GM12878 (cell line): Measurements from ENCODE around the gene CTNNA3. TPM values are rescaled to one million over a fixed set of nuclear protein-coding genes. Genes with fewer than 3 reads are reported as not detected.

Experiments used
- ATAC-seq: fragments of 200-7000 bp; cut with Tn5 transposase; 3 replicates; pipeline ENCODE4 v1.9.1; 2020; ENCODE audit warnings: mild to moderate bottlenecking, moderate library complexity
- BruUV-seq: library from RNA; stranded (reverse); fragments of 400-500 nt; replicated peaks from 2 replicates; lab custom pipeline; 2021; lab: Mats Ljungman, UMichigan
- CTCF ChIA-PET: fragments of 300-600 bp; sonication (Branson Sonifier 250); formaldehyde crosslinking; extraction: SDS; loops from one replicate; lab custom pipeline; 2021; ENCODE audit warnings: inconsistent platforms; lab: Yijun Ruan, JAX
- POLR2A ChIA-PET: fragments of 350-600 bp; formaldehyde crosslinking; extraction: SDS; loops from one replicate; lab custom pipeline; 2021; ENCODE audit warnings: inconsistent platforms; lab: Charles Lee
- RAD21 ChIA-PET: fragments of 300-600 bp; sonication (Branson Sonifier 250); formaldehyde crosslinking; loops from one replicate; lab custom pipeline; 2023; ENCODE audit warnings: antibody characterized with exemption; ENCODE audit not compliant: unreplicated experiment; lab: Charles Lee
- SMC1A ChIA-PET: fragments of 300-600 bp; sonication (Branson Sonifier 250); formaldehyde crosslinking; loops from one replicate; lab custom pipeline; 2023; ENCODE audit not compliant: unreplicated experiment, uncharacterized antibody; lab: Charles Lee
- DNase-seq: peaks from one replicate; pipeline ENCODE4 v3.0.0-alpha.2; 2011; ENCODE audit warnings: low read depth, low spot score
- FAIRE-seq: peaks from 3 replicates; lab custom pipeline; 2011; peaks lifted over from hg19 to GRCh38; lab: Jason Lieb, UNC
- H2AFZ ChIP-seq: 2 replicates; pipeline ENCODE4 v1.6.0; 2011; ENCODE audit warnings: low read depth, low read length, control low read depth; ENCODE audit not compliant: control insufficient read depth
- H3K27ac ChIP-seq: 2 replicates; pipeline ENCODE4 v1.5.1; 2011; ENCODE audit warnings: control low read depth; ENCODE audit not compliant: control insufficient read depth, insufficient read depth
- H3K27me3 ChIP-seq, 2 experiments: replicated peaks in 1 of 2; 2 replicates each; pipeline versions ENCODE4 v1.6.0 to v1.6.1; 2011; ENCODE audit warnings: low read length in 1 of 2; ENCODE audit not compliant: control insufficient read depth in 2 of 2, insufficient read depth in 2 of 2
- H3K36me3 ChIP-seq, 2 experiments: 2 replicates each; pipeline ENCODE4 v1.5.1; 2011; ENCODE audit warnings: low read length in 1 of 2; ENCODE audit not compliant: control insufficient read depth in 2 of 2, insufficient read depth in 2 of 2
- H3K4me1 ChIP-seq: 2 replicates; pipeline ENCODE4 v1.6.1; 2011; ENCODE audit warnings: mild to moderate bottlenecking, low read length, moderate library complexity, mixed read lengths; ENCODE audit not compliant: control insufficient read depth, insufficient read depth
- H3K4me2 ChIP-seq: 2 replicates; pipeline ENCODE4 v1.6.0; 2011; ENCODE audit warnings: control low read depth; ENCODE audit not compliant: control insufficient read depth, insufficient read depth
- H3K4me3 ChIP-seq: fragments of 200-600 bp; sonication (generic); 2 replicates; pipeline ENCODE4 v1.5.1; 2016
- H3K79me2 ChIP-seq: 2 replicates; pipeline ENCODE4 v1.6.0; 2011; ENCODE audit warnings: low read length; ENCODE audit not compliant: control insufficient read depth, insufficient read depth
- H3K9ac ChIP-seq: 2 replicates; pipeline ENCODE4 v1.8.0; 2011; ENCODE audit warnings: low read length, control low read depth, mixed read lengths; ENCODE audit not compliant: control insufficient read depth, insufficient read depth
- H3K9me3 ChIP-seq: replicated peaks from 3 replicates; pipeline ENCODE4 v1.5.1; 2011; ENCODE audit warnings: mild to moderate bottlenecking, low read length; ENCODE audit not compliant: control insufficient read depth, insufficient read depth
- H4K20me1 ChIP-seq: 2 replicates; pipeline ENCODE4 v1.6.0; 2011; ENCODE audit not compliant: control insufficient read depth, insufficient read depth
- CBX5 ChIP-seq: sonication (generic); IDR thresholded peaks from 2 replicates; pipeline ENCODE4 v1.6.1; 2016; ENCODE audit warnings: low read depth, moderate library complexity, mild to moderate bottlenecking, inconsistent platforms
- CHD2 ChIP-seq: IDR thresholded peaks from 2 replicates; pipeline ENCODE4 v1.6.1; 2011; ENCODE audit warnings: low read depth, low read length, improper control_type of control experiment, borderline replicate concordance
- CREM ChIP-seq: IDR thresholded peaks from 2 replicates; pipeline ENCODE4 v1.6.1; 2014; ENCODE audit warnings: antibody characterized with exemption, low read depth
- DPF2 ChIP-seq: fragments of 450-650 bp; IDR thresholded peaks from 2 replicates; pipeline ENCODE4 v1.6.1; 2017; ENCODE audit warnings: mild to moderate bottlenecking
- FOXK2 ChIP-seq: fragments of 450-650 bp; IDR thresholded peaks from 2 replicates; pipeline ENCODE4 v1.6.1; 2017; ENCODE audit warnings: mild to moderate bottlenecking, moderate library complexity
- POLR2AphosphoS5 ChIP-seq: IDR thresholded peaks from 2 replicates; pipeline ENCODE4 v1.6.1; 2011; ENCODE audit warnings: mild to moderate bottlenecking, low read length, inconsistent platforms
- SP1 ChIP-seq: IDR thresholded peaks from one replicate; pipeline ENCODE4 v1.6.1; 2011; ENCODE audit warnings: low read depth, low read length
- TAF1 ChIP-seq: IDR thresholded peaks from 2 replicates; pipeline ENCODE4 v1.6.1; 2011; ENCODE audit warnings: mild to moderate bottlenecking, low read depth, low read length, borderline replicate concordance
- YBX1 ChIP-seq: fragments of 450-650 bp; IDR thresholded peaks from 2 replicates; pipeline ENCODE4 v1.6.1; 2016; ENCODE audit warnings: antibody characterized with exemption
- YY1 ChIP-seq: IDR thresholded peaks from 2 replicates; pipeline ENCODE4 v1.6.1; 2011; ENCODE audit warnings: low read depth, mild to moderate bottlenecking, low read length
- ZSCAN29 ChIP-seq: fragments of 450-650 bp; IDR thresholded peaks from 2 replicates; pipeline ENCODE4 v1.6.1; 2017; ENCODE audit warnings: mild to moderate bottlenecking, moderate library complexity
- WGBS: methylation state at CpG from one replicate; pipeline ENCODE4 v1.1.6; 2016; ENCODE audit warnings: low lambda C conversion rate; ENCODE audit not compliant: insufficient replicate concordance, insufficient coverage; ENCODE audit errors: missing lambda C conversion rate; 5-methylcytosine and 5-hydroxymethylcytosine counted together
- in situ Hi-C: fragments of 300-500 bp; cut with MboI; formaldehyde crosslinking; loops from 9 replicates; pipeline ENCODE4 v1.14.3; 2018; ENCODE audit warnings: mixed read lengths
- intact Hi-C: fragments of 100-400 bp; cut with micrococcal nuclease; formaldehyde crosslinking; loops from one replicate; pipeline ENCODE4 v1.14.2; 2022; ENCODE audit not compliant: unreplicated experiment
- polyA plus RNA-seq, 11 experiments: library from polyadenylated mRNA; depleted of rRNA in 4 of 11; unstranded in 6 of 11; stranded (reverse) in 5 of 11; fragments of >200 nt; fragmentation: Nextera tagmentation in 4 of 11; fragmentation: Illumina TruSeq in 1 of 11; extraction: Ambion mirVana in 4 of 11; extraction: Trizol in 1 of 11; gene quantifications; 1 replicate in 1 of 11; 2 replicates in 10 of 11; pipeline versions ENCODE4 v1.2.1 to v1.2.3, GENCODE V29; 2011 to 2016; ENCODE audit warnings: inconsistent platforms in 2 of 11, missing spikeins in 2 of 11, low read depth in 1 of 11
- total RNA-seq, 4 experiments: library from RNA; depleted of rRNA in 3 of 4; stranded (reverse); fragments of >200 nt in 3 of 4; fragmentation: Illumina TruSeq in 1 of 4; extraction: Trizol in 1 of 4; gene quantifications; 2 replicates each; pipeline versions ENCODE4 v1.2.1 to v1.2.3, GENCODE V29; 2013 to 2021
- TF ChIP-seq, protein P1 (sequence below): fragments of 450-650 bp; IDR thresholded peaks from 2 replicates; pipeline ENCODE4 v1.6.1; 2017; ENCODE audit warnings: mild to moderate bottlenecking, low read depth, inconsistent platforms; ENCODE audit not compliant: poor library complexity, severe bottlenecking
- TF ChIP-seq, protein P2 (sequence below): fragments of 450-650 bp; IDR thresholded peaks from 2 replicates; pipeline ENCODE4 v1.6.1; 2017; ENCODE audit warnings: mild to moderate bottlenecking
- TF ChIP-seq, protein P3 (sequence below): fragments of 450-650 bp; IDR thresholded peaks from 2 replicates; pipeline ENCODE4 v1.6.1; 2017; ENCODE audit warnings: antibody characterized with exemption, mild to moderate bottlenecking, moderate library complexity
- TF ChIP-seq, protein P4 (sequence below): IDR thresholded peaks from 2 replicates; pipeline ENCODE4 v1.6.1; 2011; ENCODE audit warnings: mild to moderate bottlenecking, low read depth, low read length, moderate library complexity; ENCODE audit not compliant: insufficient replicate concordance

CTNNA3 gene
- total and polyA plus RNA-seq, 10 of the 15 experiments (the other 5 are each of a cell fraction or from before 2014, with no cell fraction given): under 0.01 to 4.5 (median 0.22) TPM; not detected in 2

DNA sequence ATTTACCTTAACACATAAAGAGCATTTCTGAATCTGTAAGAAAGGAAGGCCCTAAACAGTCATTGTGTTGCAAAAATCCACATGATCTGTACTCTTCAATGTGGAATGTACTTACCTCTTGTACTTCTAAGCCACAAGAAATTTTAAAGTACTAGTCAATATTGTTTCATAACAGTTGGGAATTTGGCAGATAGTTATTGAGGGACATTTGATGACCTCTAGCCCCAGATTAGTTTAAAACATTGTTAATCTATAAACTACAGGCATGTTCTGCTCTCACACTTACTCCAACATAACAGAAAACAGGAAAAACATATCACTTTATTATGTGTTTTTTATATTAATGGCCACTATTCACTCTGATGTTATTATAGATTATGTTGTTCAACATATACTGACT lies 1755.9 kb downstream of the CTNNA3 start (continued):
- TF ChIP-seq, protein P1, sequence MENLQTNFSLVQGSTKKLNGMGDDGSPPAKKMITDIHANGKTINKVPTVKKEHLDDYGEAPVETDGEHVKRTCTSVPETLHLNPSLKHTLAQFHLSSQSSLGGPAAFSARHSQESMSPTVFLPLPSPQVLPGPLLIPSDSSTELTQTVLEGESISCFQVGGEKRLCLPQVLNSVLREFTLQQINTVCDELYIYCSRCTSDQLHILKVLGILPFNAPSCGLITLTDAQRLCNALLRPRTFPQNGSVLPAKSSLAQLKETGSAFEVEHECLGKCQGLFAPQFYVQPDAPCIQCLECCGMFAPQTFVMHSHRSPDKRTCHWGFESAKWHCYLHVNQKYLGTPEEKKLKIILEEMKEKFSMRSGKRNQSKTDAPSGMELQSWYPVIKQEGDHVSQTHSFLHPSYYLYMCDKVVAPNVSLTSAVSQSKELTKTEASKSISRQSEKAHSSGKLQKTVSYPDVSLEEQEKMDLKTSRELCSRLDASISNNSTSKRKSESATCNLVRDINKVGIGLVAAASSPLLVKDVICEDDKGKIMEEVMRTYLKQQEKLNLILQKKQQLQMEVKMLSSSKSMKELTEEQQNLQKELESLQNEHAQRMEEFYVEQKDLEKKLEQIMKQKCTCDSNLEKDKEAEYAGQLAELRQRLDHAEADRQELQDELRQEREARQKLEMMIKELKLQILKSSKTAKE: no peak

DNA sequence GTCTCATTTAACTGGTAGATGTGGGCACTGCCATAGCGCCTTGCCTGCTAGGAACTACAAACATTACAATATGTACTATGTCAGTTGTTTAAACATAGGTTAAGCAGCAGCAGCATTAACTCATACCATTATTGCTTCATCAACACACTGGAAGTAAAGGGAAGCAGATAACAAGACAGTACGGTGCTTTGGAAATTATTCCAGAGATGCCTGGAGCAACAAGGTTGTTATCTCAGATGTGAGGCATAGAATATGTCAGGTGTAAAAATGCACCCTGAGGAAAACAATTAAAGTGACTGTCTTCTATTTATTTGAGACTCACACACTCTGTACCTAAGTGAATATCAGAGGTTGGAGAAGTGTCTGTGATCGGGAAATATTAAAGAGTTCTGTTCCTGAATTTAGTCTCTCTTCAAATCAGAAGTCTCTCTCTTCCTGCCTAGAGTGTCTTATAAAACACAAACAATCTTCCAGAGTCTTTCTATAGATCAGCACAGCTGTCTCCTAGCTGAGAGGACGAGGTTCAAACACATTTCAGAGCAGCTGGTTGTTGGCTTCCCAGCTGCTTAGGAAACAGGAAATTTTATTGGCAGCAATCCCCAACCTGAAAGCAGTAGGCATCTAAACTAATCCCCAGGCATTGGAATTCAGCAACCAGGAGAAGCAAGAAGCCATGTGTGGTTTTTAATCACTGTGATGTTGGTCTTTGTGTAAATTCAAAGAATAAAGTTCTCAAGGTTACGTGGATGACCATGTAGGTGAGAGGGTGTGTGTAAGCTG lies 1764.5 kb downstream of the CTNNA3 start:
- no peak for DNase-seq
- in situ Hi-C loops (no loop called here), intact Hi-C loops (no loop called here)
- Histone ChIP-seq H4K20me1 (no peaks in the 10 kb centered on the region), H3K9ac (no peak overlapping the region), H3K27ac (no peak overlapping the region), H3K36me3 (no peaks in the 10 kb centered on the region), H3K9me3 (no peaks in the 10 kb centered on the region), H3K4me3 (no peak overlapping the region), H3K4me1 (no peaks in the 10 kb centered on the region), H3K79me2 (no peaks in the 10 kb centered on the region), H3K27me3 (no peaks in the 10 kb centered on the region), H3K4me2 (no peak overlapping the region), H2AFZ (no peak overlapping the region)
- ChIA-PET CTCF (no interaction called here), POLR2A (no interaction called here), SMC1A (interaction anchor here (0.7 kb wide), 1 partner anchor 56 kb away, joined by 3 read pairs; no protein-coding TSS in a partner anchor), RAD21 (interaction anchor here (0.8 kb wide), 1 partner anchor 133 kb away, joined by 3 read pairs; no protein-coding TSS in a partner anchor)
- ATAC-seq: no peak
- no TSS peak for BruUV-seq
- no peak for FAIRE-seq
- 45% methylated on average over 5 of the region's 5 CpGs for WGBS
- TF ChIP-seq, protein P2, sequence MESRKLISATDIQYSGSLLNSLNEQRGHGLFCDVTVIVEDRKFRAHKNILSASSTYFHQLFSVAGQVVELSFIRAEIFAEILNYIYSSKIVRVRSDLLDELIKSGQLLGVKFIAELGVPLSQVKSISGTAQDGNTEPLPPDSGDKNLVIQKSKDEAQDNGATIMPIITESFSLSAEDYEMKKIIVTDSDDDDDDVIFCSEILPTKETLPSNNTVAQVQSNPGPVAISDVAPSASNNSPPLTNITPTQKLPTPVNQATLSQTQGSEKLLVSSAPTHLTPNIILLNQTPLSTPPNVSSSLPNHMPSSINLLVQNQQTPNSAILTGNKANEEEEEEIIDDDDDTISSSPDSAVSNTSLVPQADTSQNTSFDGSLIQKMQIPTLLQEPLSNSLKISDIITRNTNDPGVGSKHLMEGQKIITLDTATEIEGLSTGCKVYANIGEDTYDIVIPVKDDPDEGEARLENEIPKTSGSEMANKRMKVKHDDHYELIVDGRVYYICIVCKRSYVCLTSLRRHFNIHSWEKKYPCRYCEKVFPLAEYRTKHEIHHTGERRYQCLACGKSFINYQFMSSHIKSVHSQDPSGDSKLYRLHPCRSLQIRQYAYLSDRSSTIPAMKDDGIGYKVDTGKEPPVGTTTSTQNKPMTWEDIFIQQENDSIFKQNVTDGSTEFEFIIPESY: no peak
- no peak for TF ChIP-seq CBX5
- TF ChIP-seq FOXK2: no peak
- no peak for TF ChIP-seq ZSCAN29
- no peak for TF ChIP-seq CHD2
- no peak for TF ChIP-seq CREM
- TF ChIP-seq, protein P3, sequence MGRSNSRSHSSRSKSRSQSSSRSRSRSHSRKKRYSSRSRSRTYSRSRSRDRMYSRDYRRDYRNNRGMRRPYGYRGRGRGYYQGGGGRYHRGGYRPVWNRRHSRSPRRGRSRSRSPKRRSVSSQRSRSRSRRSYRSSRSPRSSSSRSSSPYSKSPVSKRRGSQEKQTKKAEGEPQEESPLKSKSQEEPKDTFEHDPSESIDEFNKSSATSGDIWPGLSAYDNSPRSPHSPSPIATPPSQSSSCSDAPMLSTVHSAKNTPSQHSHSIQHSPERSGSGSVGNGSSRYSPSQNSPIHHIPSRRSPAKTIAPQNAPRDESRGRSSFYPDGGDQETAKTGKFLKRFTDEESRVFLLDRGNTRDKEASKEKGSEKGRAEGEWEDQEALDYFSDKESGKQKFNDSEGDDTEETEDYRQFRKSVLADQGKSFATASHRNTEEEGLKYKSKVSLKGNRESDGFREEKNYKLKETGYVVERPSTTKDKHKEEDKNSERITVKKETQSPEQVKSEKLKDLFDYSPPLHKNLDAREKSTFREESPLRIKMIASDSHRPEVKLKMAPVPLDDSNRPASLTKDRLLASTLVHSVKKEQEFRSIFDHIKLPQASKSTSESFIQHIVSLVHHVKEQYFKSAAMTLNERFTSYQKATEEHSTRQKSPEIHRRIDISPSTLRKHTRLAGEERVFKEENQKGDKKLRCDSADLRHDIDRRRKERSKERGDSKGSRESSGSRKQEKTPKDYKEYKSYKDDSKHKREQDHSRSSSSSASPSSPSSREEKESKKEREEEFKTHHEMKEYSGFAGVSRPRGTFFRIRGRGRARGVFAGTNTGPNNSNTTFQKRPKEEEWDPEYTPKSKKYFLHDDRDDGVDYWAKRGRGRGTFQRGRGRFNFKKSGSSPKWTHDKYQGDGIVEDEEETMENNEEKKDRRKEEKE: no peak
- no peak for TF ChIP-seq POLR2AphosphoS5
- no peak for TF ChIP-seq DPF2
- TF ChIP-seq, protein P4, sequence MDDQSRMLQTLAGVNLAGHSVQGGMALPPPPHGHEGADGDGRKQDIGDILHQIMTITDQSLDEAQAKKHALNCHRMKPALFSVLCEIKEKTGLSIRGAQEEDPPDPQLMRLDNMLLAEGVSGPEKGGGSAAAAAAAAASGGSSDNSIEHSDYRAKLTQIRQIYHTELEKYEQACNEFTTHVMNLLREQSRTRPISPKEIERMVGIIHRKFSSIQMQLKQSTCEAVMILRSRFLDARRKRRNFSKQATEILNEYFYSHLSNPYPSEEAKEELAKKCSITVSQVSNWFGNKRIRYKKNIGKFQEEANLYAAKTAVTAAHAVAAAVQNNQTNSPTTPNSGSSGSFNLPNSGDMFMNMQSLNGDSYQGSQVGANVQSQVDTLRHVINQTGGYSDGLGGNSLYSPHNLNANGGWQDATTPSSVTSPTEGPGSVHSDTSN: no peak
- TF ChIP-seq TAF1: no peak
- no peak for TF ChIP-seq YBX1
- no peak for TF ChIP-seq YY1
- TF ChIP-seq SP1: no peak
